ENCODE measurements around the gene HSD17B12.

DNA sequence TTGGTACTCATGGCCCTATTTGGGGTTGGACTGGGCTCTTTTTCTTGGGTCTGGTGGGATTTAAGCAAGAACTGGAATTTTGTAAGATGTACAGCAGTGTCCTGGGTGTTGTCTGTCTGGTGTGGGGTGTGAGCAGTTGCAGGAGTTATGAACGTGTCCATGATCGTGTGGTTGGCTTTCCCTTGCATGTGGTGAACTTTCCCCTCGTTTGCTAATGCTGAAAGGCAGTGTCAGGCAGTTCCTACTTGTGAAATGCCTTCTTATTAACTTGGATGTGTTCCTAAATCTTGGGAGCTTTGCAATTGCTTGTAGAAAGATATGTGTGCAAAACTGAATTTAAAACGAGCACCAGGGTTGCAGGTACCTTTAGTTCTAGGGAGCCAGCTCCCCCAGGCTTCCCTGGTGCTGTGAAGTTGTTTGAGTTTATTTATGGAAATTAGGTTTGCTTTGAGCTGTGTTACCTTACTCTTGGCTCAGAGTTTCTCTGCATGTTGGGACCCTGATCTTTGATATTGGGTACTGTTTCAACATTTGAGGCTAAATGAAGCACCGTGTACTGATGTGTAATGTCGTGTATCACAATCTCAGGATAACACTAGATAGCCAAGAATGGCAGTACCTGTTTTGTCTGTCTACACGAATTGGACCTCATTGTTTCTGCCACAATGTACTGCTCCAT, 35.8 kb upstream of the HSD17B12 start:
- no peak for TF ChIP-seq JUN (IDR thresholded peaks at IDR 0.05; ENCODE audit: low read depth, low read length)
- TF ChIP-seq BRCA1 (IDR thresholded peaks at IDR 0.05; ENCODE audit: low read depth, low read length) = no peak
- TF ChIP-seq, protein P1, sequence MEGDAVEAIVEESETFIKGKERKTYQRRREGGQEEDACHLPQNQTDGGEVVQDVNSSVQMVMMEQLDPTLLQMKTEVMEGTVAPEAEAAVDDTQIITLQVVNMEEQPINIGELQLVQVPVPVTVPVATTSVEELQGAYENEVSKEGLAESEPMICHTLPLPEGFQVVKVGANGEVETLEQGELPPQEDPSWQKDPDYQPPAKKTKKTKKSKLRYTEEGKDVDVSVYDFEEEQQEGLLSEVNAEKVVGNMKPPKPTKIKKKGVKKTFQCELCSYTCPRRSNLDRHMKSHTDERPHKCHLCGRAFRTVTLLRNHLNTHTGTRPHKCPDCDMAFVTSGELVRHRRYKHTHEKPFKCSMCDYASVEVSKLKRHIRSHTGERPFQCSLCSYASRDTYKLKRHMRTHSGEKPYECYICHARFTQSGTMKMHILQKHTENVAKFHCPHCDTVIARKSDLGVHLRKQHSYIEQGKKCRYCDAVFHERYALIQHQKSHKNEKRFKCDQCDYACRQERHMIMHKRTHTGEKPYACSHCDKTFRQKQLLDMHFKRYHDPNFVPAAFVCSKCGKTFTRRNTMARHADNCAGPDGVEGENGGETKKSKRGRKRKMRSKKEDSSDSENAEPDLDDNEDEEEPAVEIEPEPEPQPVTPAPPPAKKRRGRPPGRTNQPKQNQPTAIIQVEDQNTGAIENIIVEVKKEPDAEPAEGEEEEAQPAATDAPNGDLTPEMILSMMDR (IDR thresholded peaks at IDR 0.05; ENCODE audit: control extremely low read depth in 1 of 3, insufficient read depth in 1 of 3, low read depth in 1 of 3, low read length in 3 of 3) = no peak

Measured in H1 (cell line).